ENCODE data around the gene INPP5D. TPM values are rescaled to one million over a fixed set of nuclear protein-coding genes. Genes with fewer than 3 reads are reported as not detected.

Gene INPP5D
- total and polyA plus RNA-seq, 2 of the 13 experiments (the other 11 are each of a cell fraction or from before 2014, with no cell fraction given) = 16.7 to 18.0 TPM

DNA sequence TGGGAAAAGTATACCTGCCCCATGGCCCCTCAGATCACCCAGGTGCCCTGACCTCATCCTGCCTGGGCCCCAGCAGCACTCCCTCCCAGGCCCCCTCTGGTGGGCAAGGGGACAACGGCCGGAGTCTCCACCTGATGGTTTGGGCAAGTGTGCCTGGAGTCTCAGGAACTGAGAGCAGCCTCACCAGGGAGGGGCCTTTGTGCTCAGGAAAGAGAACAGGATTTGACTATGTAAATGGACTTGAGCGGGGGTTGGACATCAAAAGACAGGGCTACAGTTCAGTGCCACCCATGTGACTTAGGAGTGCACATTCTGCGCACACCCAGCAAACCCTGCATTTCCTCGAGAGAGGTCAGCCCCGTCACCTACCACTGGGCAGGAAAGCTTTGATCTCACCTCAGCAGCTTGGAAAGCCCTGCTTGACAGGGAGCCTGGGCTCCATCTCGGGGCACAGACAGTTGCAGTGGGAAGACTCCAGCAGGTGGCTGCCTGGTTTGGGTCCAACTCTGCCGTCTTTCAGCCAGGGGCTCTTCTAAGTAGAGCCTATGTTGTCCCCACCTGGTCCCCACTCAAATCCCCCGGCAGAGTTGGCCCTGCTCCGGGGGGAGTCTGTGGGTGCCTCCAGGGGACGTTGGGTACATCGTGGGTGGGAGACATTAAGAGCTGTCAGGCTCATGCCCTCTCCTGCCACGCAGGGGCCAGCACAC, 3.3 kb downstream of the INPP5D start (continued):
- TF ChIP-seq ZHX2 (IDR thresholded peaks at IDR 0.05; ENCODE audit: low read depth) = peak; percentile 56; the same call in 1 of the 2 replicates
- no peak for TF ChIP-seq ZHX2 (CRISPR knock-in tag; IDR thresholded peaks at IDR 0.05; ENCODE audit: borderline replicate concordance)
- TF ChIP-seq ZFP82 (CRISPR knock-in tag; IDR thresholded peaks at IDR 0.05; ENCODE audit: borderline replicate concordance) = peak; percentile 66; the same call in 1 of the 2 replicates
- no peak for TF ChIP-seq DNMT3B (CRISPR knock-in tag; conservative IDR thresholded peaks at IDR 0.05)
- TF ChIP-seq, protein P1, sequence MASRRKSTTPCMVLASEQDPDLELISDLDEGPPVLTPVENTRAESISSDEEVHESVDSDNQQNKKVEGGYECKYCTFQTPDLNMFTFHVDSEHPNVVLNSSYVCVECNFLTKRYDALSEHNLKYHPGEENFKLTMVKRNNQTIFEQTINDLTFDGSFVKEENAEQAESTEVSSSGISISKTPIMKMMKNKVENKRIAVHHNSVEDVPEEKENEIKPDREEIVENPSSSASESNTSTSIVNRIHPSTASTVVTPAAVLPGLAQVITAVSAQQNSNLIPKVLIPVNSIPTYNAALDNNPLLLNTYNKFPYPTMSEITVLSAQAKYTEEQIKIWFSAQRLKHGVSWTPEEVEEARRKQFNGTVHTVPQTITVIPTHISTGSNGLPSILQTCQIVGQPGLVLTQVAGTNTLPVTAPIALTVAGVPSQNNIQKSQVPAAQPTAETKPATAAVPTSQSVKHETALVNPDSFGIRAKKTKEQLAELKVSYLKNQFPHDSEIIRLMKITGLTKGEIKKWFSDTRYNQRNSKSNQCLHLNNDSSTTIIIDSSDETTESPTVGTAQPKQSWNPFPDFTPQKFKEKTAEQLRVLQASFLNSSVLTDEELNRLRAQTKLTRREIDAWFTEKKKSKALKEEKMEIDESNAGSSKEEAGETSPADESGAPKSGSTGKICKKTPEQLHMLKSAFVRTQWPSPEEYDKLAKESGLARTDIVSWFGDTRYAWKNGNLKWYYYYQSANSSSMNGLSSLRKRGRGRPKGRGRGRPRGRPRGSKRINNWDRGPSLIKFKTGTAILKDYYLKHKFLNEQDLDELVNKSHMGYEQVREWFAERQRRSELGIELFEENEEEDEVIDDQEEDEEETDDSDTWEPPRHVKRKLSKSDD (CRISPR knock-in tag; IDR thresholded peaks at IDR 0.05; ENCODE audit: low read depth) = peak; percentile 75; the same call in 1 of the 2 replicates
- TF ChIP-seq PRPF4 (IDR thresholded peaks at IDR 0.05; ENCODE audit: low read depth, low read length, poor library complexity, severe bottlenecking) = no peak
- TF ChIP-seq MAFG (CRISPR knock-in tag; IDR thresholded peaks at IDR 0.05) = no peak
- TF ChIP-seq, protein P2, sequence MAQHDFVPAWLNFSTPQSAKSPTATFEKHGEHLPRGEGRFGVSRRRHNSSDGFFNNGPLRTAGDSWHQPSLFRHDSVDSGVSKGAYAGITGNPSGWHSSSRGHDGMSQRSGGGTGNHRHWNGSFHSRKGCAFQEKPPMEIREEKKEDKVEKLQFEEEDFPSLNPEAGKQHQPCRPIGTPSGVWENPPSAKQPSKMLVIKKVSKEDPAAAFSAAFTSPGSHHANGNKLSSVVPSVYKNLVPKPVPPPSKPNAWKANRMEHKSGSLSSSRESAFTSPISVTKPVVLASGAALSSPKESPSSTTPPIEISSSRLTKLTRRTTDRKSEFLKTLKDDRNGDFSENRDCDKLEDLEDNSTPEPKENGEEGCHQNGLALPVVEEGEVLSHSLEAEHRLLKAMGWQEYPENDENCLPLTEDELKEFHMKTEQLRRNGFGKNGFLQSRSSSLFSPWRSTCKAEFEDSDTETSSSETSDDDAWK (CRISPR knock-in tag; IDR thresholded peaks at IDR 0.05) = no peak
- peak; percentile 83; the same call in 1 of the 2 replicates for TF ChIP-seq ZNF564 (CRISPR knock-in tag; IDR thresholded peaks at IDR 0.05)
- TF ChIP-seq ZSCAN31 (CRISPR knock-in tag; IDR thresholded peaks at IDR 0.05; ENCODE audit: low read depth) = peak; percentile 93
- no peak for TF ChIP-seq ZFYVE20 (CRISPR knock-in tag; IDR thresholded peaks at IDR 0.05; ENCODE audit: borderline replicate concordance, low read depth)
- TF ChIP-seq, protein P3, sequence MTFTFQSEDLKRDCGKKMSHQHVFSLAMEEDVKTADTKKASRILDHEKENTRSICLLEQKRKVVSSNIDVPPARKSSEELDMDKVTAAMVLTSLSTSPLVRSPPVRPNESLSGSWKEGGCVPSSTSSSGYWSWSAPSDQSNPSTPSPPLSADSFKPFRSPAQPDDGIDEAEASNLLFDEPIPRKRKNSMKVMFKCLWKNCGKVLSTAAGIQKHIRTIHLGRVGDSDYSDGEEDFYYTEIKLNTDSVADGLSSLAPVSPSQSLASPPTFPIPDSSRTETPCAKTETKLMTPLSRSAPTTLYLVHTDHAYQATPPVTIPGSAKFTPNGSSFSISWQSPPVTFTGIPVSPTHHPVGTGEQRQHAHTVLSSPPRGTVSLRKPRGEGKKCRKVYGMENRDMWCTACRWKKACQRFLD (CRISPR knock-in tag; IDR thresholded peaks at IDR 0.05; ENCODE audit: borderline replicate concordance) = no peak
